Caco-2 (cell line): ENCODE measurements around the gene UBE2U. TPM values are rescaled to one million over a fixed set of nuclear protein-coding genes. Genes with fewer than 3 reads are reported as not detected.

Experiments used
- BruUV-seq: library from RNA; stranded (reverse); fragments of 400-500 nt; replicated peaks from 2 replicates; lab custom pipeline; 2021; lab: Mats Ljungman, UMichigan
- CTCF ChIA-PET: fragments of 300-600 bp; sonication (Branson Sonifier 250); formaldehyde crosslinking; loops from one replicate; lab custom pipeline; 2022; ENCODE audit warnings: antibody characterized with exemption; lab: Charles Lee
- POLR2A ChIA-PET: fragments of 300-600 bp; sonication (Branson Sonifier 250); formaldehyde crosslinking; loops from one replicate; lab custom pipeline; 2022; ENCODE audit warnings: antibody characterized with exemption; lab: Charles Lee
- DNase-seq, 2 experiments: peaks; one replicate each; pipeline versions ENCODE4 v3.0.0 to v3.0.0-alpha.2; 2020 to 2022
- H3K27me3 ChIP-seq: replicated peaks from 2 replicates; pipeline ENCODE4 v1.6.0; 2011; ENCODE audit warnings: low read length; ENCODE audit not compliant: control insufficient read depth, insufficient read depth
- H3K36me3 ChIP-seq: 2 replicates; pipeline ENCODE4 v1.5.1; 2011; ENCODE audit warnings: low read length; ENCODE audit not compliant: control insufficient read depth, insufficient read depth
- H3K4me1 ChIP-seq: fragments of 250-450 bp; sonication (Bioruptor Pico); 2 replicates; pipeline ENCODE4 v1.5.1; 2020; ENCODE audit warnings: mild to moderate bottlenecking
- H3K4me3 ChIP-seq: 2 replicates; pipeline ENCODE4 v1.5.1; 2011; ENCODE audit warnings: low read depth, mild to moderate bottlenecking, control low read depth, low read length
- H3K9me3 ChIP-seq: fragments of 250-450 bp; sonication (Bioruptor Pico); 2 replicates; pipeline ENCODE4 v1.5.1; 2020; ENCODE audit warnings: mild to moderate bottlenecking, moderate library complexity
- H3K27ac Mint-ChIP-seq: one replicate; pipeline ENCODE4 v1.8.0; 2022; ENCODE audit warnings: mixed read lengths; ENCODE audit not compliant: unreplicated experiment
- H3K27me3 Mint-ChIP-seq: one replicate; pipeline ENCODE4 v1.8.0; 2022; ENCODE audit warnings: mixed read lengths; ENCODE audit not compliant: insufficient read depth, unreplicated experiment
- H3K36me3 Mint-ChIP-seq: one replicate; pipeline ENCODE4 v1.8.0; 2022; ENCODE audit warnings: mild to moderate bottlenecking, mixed read lengths; ENCODE audit not compliant: insufficient read depth, unreplicated experiment
- H3K4me1 Mint-ChIP-seq: one replicate; pipeline ENCODE4 v1.8.0; 2022; ENCODE audit warnings: low read depth, mixed read lengths; ENCODE audit not compliant: unreplicated experiment
- H3K4me3 Mint-ChIP-seq: one replicate; pipeline ENCODE4 v1.8.0; 2022; ENCODE audit warnings: mild to moderate bottlenecking, moderate library complexity, mixed read lengths; ENCODE audit not compliant: unreplicated experiment
- H3K9me3 Mint-ChIP-seq: one replicate; pipeline ENCODE4 v1.8.0; 2022; ENCODE audit warnings: mixed read lengths; ENCODE audit not compliant: unreplicated experiment
- intact Hi-C: fragments of 100-400 bp; cut with micrococcal nuclease; formaldehyde crosslinking; loops from one replicate; pipeline ENCODE4 v1.10.0; 2022; ENCODE audit not compliant: unreplicated experiment
- total RNA-seq: library from RNA; stranded (reverse); gene quantifications from 2 replicates; pipeline ENCODE4 v1.2.3, GENCODE V29; 2022
- TF ChIP-seq, protein P1 (sequence below), 2 experiments: fragments of 200-600 bp in 1 of 2; IDR thresholded peaks; 1 replicate in 1 of 2; 2 replicates in 1 of 2; pipeline versions ENCODE4 v1.5.1 to v1.8.0; 2011 to 2022; ENCODE audit warnings: antibody characterized with exemption in 1 of 2, control low read depth in 1 of 2, inconsistent platforms in 1 of 2, low read depth in 1 of 2, low read length in 1 of 2, mild to moderate bottlenecking in 1 of 2, moderate library complexity in 1 of 2; ENCODE audit not compliant: insufficient read depth in 1 of 2, severe bottlenecking in 1 of 2, unreplicated experiment in 1 of 2

The UBE2U gene
- total RNA-seq, 1 experiment from 2014 or later, result not detected

GRCh38 chr1:64282351-64282750 lies 78.9 kb downstream of the UBE2U start:
- Mint-ChIP-seq H3K4me1 (no peaks in the 10 kb centered on the region), H3K4me3 (no peak overlapping the region)
- CTCF ChIA-PET, result no interaction called here

GRCh38 chr1:64287071-64287470 lies 83.6 kb downstream of the UBE2U start:
- Mint-ChIP-seq H3K4me3 (no peak overlapping the region), H3K27me3 (peaks cover 3% of the 10 kb centered on the region), H3K27ac (no peak overlapping the region), H3K9me3 (no peaks in the 10 kb centered on the region), H3K36me3 (no peaks in the 10 kb centered on the region), H3K4me1 (no peaks in the 10 kb centered on the region)
- intact Hi-C loops, result no loop called here
- no TSS peak for BruUV-seq
- no peak overlapping the region for H3K4me3 ChIP-seq
- H3K4me1 ChIP-seq, result no peaks in the 10 kb centered on the region
- no peak for DNase-seq
- no peaks in the 10 kb centered on the region for H3K36me3 ChIP-seq
- POLR2A ChIA-PET, result no interaction called here
- no peaks in the 10 kb centered on the region for H3K27me3 ChIP-seq
- no peaks in the 10 kb centered on the region for H3K9me3 ChIP-seq
- TF ChIP-seq, protein P1, sequence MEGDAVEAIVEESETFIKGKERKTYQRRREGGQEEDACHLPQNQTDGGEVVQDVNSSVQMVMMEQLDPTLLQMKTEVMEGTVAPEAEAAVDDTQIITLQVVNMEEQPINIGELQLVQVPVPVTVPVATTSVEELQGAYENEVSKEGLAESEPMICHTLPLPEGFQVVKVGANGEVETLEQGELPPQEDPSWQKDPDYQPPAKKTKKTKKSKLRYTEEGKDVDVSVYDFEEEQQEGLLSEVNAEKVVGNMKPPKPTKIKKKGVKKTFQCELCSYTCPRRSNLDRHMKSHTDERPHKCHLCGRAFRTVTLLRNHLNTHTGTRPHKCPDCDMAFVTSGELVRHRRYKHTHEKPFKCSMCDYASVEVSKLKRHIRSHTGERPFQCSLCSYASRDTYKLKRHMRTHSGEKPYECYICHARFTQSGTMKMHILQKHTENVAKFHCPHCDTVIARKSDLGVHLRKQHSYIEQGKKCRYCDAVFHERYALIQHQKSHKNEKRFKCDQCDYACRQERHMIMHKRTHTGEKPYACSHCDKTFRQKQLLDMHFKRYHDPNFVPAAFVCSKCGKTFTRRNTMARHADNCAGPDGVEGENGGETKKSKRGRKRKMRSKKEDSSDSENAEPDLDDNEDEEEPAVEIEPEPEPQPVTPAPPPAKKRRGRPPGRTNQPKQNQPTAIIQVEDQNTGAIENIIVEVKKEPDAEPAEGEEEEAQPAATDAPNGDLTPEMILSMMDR (IDR thresholded peaks at IDR 0.05; ENCODE audit: insufficient read depth in 1 of 2, low read depth in 1 of 2, low read length in 1 of 2, severe bottlenecking in 1 of 2, unreplicated experiment in 1 of 2), result no peak
- CTCF ChIA-PET, result no interaction called here

More at GRCh38 chr1:64282351-64282750, 78.9 kb downstream of the UBE2U start:
- H3K27ac Mint-ChIP-seq, result no peak overlapping the region
- POLR2A ChIA-PET, result no interaction called here
- peaks cover 2% of the 10 kb centered on the region for H3K27me3 Mint-ChIP-seq
- no TSS peak for BruUV-seq
- TF ChIP-seq, protein P1 (IDR thresholded peaks at IDR 0.05; ENCODE audit: insufficient read depth in 1 of 2, low read depth in 1 of 2, low read length in 1 of 2, severe bottlenecking in 1 of 2, unreplicated experiment in 1 of 2), result no peak
- Histone ChIP-seq H3K9me3 (no peaks in the 10 kb centered on the region), H3K36me3 (no peaks in the 10 kb centered on the region), H3K4me1 (no peaks in the 10 kb centered on the region), H3K4me3 (no peak overlapping the region), H3K27me3 (no peaks in the 10 kb centered on the region)
- no peak for DNase-seq
- H3K9me3 Mint-ChIP-seq, result no peaks in the 10 kb centered on the region
- intact Hi-C loops, result no loop called here
- no peaks in the 10 kb centered on the region for H3K36me3 Mint-ChIP-seq

DNA sequence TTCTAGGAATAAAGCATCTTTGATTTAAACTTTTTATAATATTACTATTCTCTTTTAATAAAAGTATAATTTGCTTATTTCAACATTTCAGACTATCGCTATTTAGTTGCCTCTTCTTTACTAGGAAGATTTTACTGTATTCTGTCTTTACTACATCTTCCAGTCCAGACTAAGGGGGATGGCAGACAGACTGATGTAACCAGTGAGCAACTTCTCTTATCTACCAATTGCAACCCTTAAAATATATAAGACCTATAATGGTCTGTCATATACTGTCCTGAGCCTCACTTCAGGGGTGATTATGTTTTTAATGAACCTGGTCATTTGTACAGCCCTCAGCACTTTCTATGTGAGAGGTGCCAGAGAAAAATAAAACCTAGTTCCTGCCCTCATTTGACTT lies 87.0 kb downstream of the UBE2U start:
- no TSS peak for BruUV-seq
- peaks cover 3% of the 10 kb centered on the region for H3K27me3 Mint-ChIP-seq
- intact Hi-C loops, result no loop called here

More for the DNA sequence above, 87.0 kb downstream of the UBE2U start:
- ChIA-PET CTCF (no interaction called here), POLR2A (no interaction called here)
- Histone ChIP-seq H3K4me1 (no peaks in the 10 kb centered on the region), H3K36me3 (no peaks in the 10 kb centered on the region), H3K9me3 (no peaks in the 10 kb centered on the region), H3K4me3 (no peak overlapping the region), H3K27me3 (no peaks in the 10 kb centered on the region)
- no peak overlapping the region for H3K4me3 Mint-ChIP-seq
- DNase-seq, result no peak
- H3K27ac Mint-ChIP-seq, result no peak overlapping the region
- no peaks in the 10 kb centered on the region for H3K9me3 Mint-ChIP-seq
- H3K4me1 Mint-ChIP-seq, result no peaks in the 10 kb centered on the region
- no peaks in the 10 kb centered on the region for H3K36me3 Mint-ChIP-seq
- TF ChIP-seq, protein P1 (IDR thresholded peaks at IDR 0.05; ENCODE audit: insufficient read depth in 1 of 2, low read depth in 1 of 2, low read length in 1 of 2, severe bottlenecking in 1 of 2, unreplicated experiment in 1 of 2), result no peak
